Esophagus squamous epithelium (tissue), 4 donors: Measurements from ENCODE around the gene USP11.

ENCODE experiments used
- POLR2A ChIP-seq, 4 donors: fragments of 450-650 bp; IDR thresholded peaks; one replicate each; pipeline ENCODE4 v1.6.1; 2017; ENCODE audit warnings: antibody characterized with exemption in 4 of 4, mild to moderate bottlenecking in 4 of 4, moderate library complexity in 3 of 4
- TF ChIP-seq, protein P1 (sequence below), 6 experiments: fragments of 450-650 bp in 4 of 6; fragments of 200-600 bp in 2 of 6; sonication (generic) in 2 of 6; IDR thresholded peaks; one replicate each; pipeline ENCODE4 v1.5.1; 2016 to 2019; ENCODE audit warnings: antibody characterized with exemption in 6 of 6, mild to moderate bottlenecking in 4 of 6, moderate library complexity in 4 of 6

DNA sequence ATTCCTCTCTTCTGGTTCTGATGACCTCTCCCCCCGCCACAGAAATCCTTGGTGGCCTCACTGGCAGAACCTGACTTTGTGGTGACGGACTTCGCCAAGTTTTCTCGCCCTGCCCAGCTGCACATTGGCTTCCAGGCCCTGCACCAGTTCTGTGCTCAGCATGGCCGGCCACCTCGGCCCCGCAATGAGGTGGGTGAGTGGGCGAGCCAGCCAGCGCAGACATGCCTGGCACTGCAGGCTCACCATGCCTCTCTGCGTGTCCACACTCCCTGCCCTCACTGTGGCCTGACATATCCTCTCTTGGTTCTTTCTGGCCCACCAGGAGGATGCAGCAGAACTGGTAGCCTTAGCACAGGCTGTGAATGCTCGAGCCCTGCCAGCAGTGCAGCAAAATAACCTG is 30.5 kb upstream of the USP11 start:
- TF ChIP-seq, protein P1, sequence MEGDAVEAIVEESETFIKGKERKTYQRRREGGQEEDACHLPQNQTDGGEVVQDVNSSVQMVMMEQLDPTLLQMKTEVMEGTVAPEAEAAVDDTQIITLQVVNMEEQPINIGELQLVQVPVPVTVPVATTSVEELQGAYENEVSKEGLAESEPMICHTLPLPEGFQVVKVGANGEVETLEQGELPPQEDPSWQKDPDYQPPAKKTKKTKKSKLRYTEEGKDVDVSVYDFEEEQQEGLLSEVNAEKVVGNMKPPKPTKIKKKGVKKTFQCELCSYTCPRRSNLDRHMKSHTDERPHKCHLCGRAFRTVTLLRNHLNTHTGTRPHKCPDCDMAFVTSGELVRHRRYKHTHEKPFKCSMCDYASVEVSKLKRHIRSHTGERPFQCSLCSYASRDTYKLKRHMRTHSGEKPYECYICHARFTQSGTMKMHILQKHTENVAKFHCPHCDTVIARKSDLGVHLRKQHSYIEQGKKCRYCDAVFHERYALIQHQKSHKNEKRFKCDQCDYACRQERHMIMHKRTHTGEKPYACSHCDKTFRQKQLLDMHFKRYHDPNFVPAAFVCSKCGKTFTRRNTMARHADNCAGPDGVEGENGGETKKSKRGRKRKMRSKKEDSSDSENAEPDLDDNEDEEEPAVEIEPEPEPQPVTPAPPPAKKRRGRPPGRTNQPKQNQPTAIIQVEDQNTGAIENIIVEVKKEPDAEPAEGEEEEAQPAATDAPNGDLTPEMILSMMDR (IDR thresholded peaks at IDR 0.05) = no peak
- TF ChIP-seq POLR2A (IDR thresholded peaks at IDR 0.05) = no peak
